ENCODE results near the gene GABRB1. TPM values are rescaled to one million over a fixed set of nuclear protein-coding genes. Genes with fewer than 3 reads are reported as not detected.

The GABRB1 gene
- total and polyA plus RNA-seq, 2 experiments from 2014 or later, result 0.26 to 0.97 TPM

DNA sequence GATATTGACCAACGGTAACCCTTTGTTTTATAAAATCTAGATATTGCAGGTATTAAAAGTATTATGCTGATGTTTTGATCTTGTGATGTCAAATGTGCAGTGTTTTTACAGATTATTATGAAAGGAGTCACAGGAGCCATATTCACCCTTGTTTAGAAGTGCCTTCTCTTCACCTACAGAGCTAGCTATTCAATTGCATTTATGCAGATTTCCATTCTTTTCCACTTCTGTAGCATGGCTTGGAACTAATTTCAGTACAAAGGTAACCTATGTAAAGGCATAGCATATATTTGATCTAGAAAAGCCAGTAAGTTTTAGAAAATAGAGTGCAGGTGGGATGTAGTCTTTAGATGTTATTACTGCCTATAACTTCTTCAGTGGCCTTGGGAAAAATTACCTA, 176.2 kb downstream of the GABRB1 start (continued):
- TF ChIP-seq, protein P1, sequence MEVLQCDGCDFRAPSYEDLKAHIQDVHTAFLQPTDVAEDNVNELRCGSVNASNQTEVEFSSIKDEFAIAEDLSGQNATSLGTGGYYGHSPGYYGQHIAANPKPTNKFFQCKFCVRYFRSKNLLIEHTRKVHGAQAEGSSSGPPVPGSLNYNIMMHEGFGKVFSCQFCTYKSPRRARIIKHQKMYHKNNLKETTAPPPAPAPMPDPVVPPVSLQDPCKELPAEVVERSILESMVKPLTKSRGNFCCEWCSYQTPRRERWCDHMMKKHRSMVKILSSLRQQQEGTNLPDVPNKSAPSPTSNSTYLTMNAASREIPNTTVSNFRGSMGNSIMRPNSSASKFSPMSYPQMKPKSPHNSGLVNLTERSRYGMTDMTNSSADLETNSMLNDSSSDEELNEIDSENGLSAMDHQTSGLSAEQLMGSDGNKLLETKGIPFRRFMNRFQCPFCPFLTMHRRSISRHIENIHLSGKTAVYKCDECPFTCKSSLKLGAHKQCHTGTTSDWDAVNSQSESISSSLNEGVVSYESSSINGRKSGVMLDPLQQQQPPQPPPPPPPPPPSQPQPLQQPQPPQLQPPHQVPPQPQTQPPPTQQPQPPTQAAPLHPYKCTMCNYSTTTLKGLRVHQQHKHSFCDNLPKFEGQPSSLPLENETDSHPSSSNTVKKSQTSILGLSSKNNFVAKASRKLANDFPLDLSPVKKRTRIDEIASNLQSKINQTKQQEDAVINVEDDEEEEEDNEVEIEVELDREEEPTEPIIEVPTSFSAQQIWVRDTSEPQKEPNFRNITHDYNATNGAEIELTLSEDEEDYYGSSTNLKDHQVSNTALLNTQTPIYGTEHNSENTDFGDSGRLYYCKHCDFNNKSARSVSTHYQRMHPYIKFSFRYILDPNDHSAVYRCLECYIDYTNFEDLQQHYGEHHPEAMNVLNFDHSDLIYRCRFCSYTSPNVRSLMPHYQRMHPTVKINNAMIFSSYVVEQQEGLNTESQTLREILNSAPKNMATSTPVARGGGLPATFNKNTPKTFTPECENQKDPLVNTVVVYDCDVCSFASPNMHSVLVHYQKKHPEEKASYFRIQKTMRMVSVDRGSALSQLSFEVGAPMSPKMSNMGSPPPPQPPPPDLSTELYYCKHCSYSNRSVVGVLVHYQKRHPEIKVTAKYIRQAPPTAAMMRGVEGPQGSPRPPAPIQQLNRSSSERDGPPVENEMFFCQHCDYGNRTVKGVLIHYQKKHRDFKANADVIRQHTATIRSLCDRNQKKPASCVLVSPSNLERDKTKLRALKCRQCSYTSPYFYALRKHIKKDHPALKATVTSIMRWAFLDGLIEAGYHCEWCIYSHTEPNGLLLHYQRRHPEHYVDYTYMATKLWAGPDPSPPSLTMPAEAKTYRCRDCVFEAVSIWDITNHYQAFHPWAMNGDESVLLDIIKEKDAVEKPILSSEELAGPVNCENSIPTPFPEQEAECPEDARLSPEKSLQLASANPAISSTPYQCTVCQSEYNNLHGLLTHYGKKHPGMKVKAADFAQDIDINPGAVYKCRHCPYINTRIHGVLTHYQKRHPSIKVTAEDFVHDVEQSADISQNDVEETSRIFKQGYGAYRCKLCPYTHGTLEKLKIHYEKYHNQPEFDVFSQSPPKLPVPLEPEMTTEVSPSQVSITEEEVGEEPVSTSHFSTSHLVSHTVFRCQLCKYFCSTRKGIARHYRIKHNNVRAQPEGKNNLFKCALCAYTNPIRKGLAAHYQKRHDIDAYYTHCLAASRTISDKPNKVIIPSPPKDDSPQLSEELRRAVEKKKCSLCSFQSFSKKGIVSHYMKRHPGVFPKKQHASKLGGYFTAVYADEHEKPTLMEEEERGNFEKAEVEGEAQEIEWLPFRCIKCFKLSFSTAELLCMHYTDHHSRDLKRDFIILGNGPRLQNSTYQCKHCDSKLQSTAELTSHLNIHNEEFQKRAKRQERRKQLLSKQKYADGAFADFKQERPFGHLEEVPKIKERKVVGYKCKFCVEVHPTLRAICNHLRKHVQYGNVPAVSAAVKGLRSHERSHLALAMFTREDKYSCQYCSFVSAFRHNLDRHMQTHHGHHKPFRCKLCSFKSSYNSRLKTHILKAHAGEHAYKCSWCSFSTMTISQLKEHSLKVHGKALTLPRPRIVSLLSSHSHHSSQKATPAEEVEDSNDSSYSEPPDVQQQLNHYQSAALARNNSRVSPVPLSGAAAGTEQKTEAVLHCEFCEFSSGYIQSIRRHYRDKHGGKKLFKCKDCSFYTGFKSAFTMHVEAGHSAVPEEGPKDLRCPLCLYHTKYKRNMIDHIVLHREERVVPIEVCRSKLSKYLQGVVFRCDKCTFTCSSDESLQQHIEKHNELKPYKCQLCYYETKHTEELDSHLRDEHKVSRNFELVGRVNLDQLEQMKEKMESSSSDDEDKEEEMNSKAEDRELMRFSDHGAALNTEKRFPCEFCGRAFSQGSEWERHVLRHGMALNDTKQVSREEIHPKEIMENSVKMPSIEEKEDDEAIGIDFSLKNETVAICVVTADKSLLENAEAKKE (CRISPR knock-in tag; IDR thresholded peaks at IDR 0.05), result no peak
- TF ChIP-seq, protein P2, sequence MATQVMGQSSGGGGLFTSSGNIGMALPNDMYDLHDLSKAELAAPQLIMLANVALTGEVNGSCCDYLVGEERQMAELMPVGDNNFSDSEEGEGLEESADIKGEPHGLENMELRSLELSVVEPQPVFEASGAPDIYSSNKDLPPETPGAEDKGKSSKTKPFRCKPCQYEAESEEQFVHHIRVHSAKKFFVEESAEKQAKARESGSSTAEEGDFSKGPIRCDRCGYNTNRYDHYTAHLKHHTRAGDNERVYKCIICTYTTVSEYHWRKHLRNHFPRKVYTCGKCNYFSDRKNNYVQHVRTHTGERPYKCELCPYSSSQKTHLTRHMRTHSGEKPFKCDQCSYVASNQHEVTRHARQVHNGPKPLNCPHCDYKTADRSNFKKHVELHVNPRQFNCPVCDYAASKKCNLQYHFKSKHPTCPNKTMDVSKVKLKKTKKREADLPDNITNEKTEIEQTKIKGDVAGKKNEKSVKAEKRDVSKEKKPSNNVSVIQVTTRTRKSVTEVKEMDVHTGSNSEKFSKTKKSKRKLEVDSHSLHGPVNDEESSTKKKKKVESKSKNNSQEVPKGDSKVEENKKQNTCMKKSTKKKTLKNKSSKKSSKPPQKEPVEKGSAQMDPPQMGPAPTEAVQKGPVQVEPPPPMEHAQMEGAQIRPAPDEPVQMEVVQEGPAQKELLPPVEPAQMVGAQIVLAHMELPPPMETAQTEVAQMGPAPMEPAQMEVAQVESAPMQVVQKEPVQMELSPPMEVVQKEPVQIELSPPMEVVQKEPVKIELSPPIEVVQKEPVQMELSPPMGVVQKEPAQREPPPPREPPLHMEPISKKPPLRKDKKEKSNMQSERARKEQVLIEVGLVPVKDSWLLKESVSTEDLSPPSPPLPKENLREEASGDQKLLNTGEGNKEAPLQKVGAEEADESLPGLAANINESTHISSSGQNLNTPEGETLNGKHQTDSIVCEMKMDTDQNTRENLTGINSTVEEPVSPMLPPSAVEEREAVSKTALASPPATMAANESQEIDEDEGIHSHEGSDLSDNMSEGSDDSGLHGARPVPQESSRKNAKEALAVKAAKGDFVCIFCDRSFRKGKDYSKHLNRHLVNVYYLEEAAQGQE (IDR thresholded peaks at IDR 0.05; ENCODE audit: unreplicated experiment), result no peak
- TF ChIP-seq ZNF331 (CRISPR knock-in tag; IDR thresholded peaks at IDR 0.05; ENCODE audit: low read depth), result no peak

DNA sequence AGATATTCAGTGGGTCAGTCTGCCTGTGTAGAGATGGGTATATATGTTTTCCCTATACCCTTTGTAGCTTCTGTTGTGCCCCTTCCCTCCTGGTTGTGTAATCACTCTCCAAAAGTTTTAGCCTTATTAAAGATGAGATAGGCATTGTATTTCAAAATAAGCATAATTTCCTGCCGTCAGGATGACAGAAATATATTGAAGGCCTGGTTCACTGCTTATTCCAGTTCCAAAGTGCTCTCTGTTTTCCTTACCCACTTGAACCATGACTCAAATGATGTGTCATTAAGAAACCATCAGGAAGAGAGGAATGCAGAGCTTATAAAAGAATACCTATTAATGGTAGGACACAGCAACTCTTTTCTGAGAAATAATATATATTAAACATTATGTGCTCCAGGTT, 178.5 kb downstream of the GABRB1 start:
- no peaks in the 10 kb centered on the region for H3K27me3 ChIP-seq (ENCODE audit: insufficient read depth)
- no peak overlapping the region for H3K4me2 ChIP-seq
- Mint-ChIP-seq H3K27me3 (ENCODE audit: insufficient read depth, low read depth, poor library complexity) (peaks cover 4% of the 10 kb centered on the region), H3K27ac (no peak overlapping the region), H3K4me1 (peaks cover 12% of the 10 kb centered on the region; the same call in 2 of the 3 replicates), H3K36me3 (ENCODE audit: low read depth) (no peaks in the 10 kb centered on the region), H3K4me3 (no peak overlapping the region), H3K9me3 (no peaks in the 10 kb centered on the region)
- no peak overlapping the region for H2AFZ ChIP-seq
- no peaks in the 10 kb centered on the region for H3F3A ChIP-seq (replicated peaks; ENCODE audit: low read depth)
- ATAC-seq (no peak), DNase-seq (ENCODE audit: low spot score) (no peak)
- H3K79me2 ChIP-seq (replicated peaks; ENCODE audit: insufficient read depth), result no peaks in the 10 kb centered on the region
- H3K36me3 ChIP-seq (ENCODE audit: insufficient read depth), result no peaks in the 10 kb centered on the region
- peaks cover 13% of the 10 kb centered on the region for H3K4me1 ChIP-seq (ENCODE audit: insufficient read depth)
- H3K4me3 ChIP-seq, result no peak overlapping the region
- no peak overlapping the region for H3K27ac ChIP-seq (ENCODE audit: low read depth)
- H4K20me1 ChIP-seq (replicated peaks; ENCODE audit: insufficient read depth), result no peaks in the 10 kb centered on the region
- H3K9me2 ChIP-seq (ENCODE audit: insufficient read depth), result 0 out of 2 replicates have a peak, but pooled peaks cover 2% of the 10 kb centered on the region
- TF ChIP-seq ZNF331 (CRISPR knock-in tag; IDR thresholded peaks at IDR 0.05; ENCODE audit: low read depth) (no peak), JUNB (IDR thresholded peaks at IDR 0.05; ENCODE audit: unreplicated experiment) (no peak), STAT1 (IDR thresholded peaks at IDR 0.05; ENCODE audit: unreplicated experiment) (no peak)
- TF ChIP-seq, protein P3, sequence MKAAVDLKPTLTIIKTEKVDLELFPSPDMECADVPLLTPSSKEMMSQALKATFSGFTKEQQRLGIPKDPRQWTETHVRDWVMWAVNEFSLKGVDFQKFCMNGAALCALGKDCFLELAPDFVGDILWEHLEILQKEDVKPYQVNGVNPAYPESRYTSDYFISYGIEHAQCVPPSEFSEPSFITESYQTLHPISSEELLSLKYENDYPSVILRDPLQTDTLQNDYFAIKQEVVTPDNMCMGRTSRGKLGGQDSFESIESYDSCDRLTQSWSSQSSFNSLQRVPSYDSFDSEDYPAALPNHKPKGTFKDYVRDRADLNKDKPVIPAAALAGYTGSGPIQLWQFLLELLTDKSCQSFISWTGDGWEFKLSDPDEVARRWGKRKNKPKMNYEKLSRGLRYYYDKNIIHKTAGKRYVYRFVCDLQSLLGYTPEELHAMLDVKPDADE (IDR thresholded peaks at IDR 0.05), result no peak
- TF ChIP-seq, protein P2 (IDR thresholded peaks at IDR 0.05; ENCODE audit: unreplicated experiment), result no peak

Measured in GM23338 (cell line).